SHP77 (cell line): Measurements from ENCODE around the gene RXRA.

ENCODE experiments used
- DNase-seq, 2 experiments: peaks; one replicate each; lab custom pipeline; 2025; lab: John Stamatoyannopoulos, UW

The RXRA gene

GRCh38 chr9:134325813-134326723 is at the start of gene RXRA:
TSS of gene RXRA (plus strand) at chr9:134326455. CDS start at chr9:134326632, 177 bp downstream.
- peak; percentile 17 to 43 for DNase-seq

DNA sequence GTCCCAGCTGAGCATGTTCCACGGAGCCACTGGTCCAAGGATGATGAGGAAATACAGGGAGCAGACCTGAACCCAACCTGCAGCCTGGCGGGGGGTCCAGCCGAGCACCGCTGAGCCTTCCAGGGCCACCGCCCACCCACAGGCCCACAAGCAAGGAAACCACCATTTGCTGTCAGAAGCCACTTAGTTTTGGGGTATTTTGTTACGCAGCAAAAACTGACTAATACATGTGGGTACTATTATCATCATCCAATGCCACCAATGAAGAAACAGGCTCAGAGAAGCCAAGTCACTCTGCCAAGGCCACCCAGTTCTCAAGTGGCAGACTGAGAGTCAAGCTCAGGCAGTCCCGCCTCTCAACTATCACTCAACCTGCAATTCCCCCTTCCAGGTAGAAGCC is 48.0 kb upstream of the RXRA start:
- no peak for DNase-seq

- DNase-seq, result no peak
Measured at GRCh38 chr9:134278974-134279640, 47.1 kb upstream of the RXRA start.

- no peak for DNase-seq
Measured at GRCh38 chr9:134282138-134282650, 44.1 kb upstream of the RXRA start.

- no peak for DNase-seq
Measured at GRCh38 chr9:134283111-134283515, 43.1 kb upstream of the RXRA start.

GRCh38 chr9:134283692-134284265 is 42.5 kb upstream of the RXRA start:
- DNase-seq, result no peak

- DNase-seq, result no peak
Measured at GRCh38 chr9:134284273-134284672, 42.0 kb upstream of the RXRA start.

DNA sequence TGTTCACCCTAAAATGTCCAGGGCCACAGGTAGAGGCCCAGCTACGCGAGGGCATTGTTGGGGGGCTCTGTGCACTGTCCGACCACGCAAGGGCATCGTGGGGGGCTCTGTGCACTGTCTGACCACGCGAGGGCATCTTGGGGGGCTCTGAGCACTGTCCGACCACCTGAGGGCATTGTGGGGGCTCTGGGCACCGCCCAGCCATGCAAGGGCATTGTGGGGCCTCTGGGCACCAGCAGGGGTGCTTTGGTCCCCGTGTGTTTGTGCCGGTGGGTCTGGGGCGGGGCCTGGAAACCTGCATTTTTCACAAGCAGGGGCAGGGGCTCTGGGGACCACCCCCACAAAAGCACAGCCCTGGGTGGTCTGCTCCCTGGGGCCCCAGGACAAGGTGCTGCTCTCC is 41.5 kb upstream of the RXRA start:
- no peak for DNase-seq

DNA sequence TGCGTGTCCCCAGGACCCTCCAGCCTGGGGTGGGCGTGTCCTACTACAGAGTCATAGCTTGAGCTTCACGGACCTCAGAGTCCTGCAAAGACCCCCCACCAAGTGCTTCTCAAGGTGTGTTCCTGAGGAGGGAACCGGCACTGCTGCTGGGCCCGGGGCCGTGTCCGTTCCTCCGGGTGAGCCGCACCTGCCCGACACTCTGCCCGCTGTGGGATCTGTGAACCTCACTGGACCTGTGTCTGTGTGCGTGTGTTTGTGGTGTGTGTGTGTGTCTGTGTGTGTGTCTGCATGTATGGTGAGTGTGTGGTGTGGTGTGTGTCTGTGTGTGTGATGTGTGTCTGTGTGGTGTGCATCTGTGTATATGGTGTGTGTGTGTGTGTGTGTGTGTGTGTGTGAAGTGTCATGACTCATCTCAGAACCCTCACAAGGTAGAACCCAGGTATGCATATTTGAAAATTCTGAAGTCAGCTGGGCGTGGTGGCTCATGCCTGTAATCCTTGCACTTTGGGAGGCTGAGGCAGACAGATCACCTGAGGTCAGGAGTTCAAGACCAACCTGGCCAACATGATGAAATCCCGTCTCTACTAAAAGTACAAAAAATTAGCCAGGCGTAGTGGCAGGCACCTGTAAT is 40.9 kb upstream of the RXRA start:
- DNase-seq, result no peak

DNA sequence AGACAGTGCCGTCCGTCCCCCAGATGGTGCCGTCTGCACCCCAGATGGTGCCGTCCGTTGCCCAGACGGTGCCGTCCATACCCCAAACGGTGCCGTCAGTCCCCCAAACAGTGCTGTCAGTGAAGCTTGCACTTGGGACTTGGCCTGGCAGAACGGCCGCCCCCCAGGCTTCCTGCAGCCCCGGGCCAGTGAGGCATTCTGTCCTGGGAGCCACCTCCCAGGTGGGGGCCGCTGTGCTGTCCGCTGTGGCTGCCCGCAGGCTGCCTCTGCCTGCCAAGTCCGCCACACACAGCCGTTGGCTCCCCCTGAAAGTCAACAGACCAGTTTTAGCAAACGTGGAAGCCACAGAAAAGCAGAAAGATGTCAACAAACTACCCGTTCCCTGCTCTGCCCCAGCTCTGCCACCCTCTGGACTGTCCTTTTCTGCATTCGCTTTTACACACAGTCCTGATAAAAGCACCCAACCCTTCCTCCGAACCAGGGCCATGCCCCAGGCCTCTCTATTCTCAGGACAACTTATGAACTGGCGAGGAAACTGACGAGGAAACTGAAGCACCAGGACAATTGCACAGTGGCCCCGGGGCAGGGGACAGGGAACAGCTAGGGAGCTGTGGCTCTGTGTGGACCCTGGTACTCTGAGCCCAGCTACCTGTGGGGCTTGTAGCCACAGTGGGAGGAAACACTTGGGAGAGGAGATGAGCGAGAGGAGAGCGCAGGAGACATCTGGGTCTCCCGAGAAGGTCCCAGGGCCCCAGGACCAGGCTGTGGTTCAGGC is 39.6 kb upstream of the RXRA start:
- no peak for DNase-seq

DNA sequence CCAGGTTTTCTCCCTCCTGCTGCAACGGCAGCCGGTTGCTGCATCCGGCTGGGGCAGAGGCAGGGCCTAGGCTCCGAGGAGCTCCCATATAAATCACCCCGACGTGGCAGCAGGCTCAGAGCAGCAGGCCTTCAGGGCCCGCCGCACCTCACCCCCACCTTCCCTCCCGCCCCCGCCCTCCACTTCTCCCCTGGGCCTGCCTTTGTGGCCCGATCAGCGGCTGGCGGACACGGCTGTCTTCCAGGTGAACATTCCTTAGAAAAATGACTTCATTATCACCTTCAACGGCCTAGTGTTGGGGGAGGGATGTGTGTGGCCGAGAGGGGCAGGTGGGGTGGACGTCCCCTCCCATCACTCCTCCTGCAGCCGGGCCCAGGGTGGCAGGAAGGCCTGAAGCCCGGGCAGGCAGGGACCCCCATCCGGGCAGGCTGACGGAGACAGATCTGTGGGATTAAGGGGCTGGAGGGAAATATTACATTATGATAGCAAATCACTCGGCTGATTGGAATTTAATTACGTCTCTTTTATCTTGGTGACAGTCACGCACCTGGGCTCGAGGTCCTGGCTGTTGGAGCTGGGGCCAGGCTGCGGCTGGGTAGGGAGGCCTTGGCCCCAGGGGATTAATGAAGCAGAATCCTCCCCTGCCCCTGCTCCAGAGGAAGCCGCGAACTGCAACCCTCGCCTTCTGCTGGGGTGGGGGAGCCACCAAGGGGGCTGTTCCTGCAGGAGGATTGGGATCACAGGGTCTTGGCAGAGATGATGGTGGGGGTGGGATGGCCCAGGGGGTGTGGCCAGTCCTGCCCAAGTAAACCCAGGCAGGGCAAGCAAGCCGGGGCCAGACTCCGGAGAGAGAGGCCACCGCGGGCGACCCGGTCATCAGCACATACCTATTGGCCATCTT is 38.4 kb upstream of the RXRA start:
- DNase-seq, result peak; percentile 3 to 42

DNA sequence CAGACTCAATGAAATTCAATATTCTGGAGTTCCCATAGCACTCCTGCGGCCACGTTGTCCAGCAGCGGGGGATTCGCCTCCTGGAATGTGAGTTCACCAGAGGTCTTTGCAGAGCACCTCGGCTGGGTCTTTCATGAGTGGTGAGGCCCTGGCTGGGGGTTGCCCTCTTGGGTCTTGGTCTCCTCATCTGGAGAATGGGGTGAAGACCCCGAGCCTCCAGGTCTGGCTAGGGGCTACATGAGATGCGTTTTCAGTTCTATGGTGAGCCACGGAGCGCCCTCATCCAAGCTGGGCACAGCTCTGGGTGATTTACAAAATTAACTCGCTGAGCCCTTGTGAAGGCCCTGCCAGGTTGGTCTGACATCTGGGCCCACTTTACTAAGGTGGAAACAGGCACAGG is 37.5 kb upstream of the RXRA start:
- DNase-seq, result no peak

DNA sequence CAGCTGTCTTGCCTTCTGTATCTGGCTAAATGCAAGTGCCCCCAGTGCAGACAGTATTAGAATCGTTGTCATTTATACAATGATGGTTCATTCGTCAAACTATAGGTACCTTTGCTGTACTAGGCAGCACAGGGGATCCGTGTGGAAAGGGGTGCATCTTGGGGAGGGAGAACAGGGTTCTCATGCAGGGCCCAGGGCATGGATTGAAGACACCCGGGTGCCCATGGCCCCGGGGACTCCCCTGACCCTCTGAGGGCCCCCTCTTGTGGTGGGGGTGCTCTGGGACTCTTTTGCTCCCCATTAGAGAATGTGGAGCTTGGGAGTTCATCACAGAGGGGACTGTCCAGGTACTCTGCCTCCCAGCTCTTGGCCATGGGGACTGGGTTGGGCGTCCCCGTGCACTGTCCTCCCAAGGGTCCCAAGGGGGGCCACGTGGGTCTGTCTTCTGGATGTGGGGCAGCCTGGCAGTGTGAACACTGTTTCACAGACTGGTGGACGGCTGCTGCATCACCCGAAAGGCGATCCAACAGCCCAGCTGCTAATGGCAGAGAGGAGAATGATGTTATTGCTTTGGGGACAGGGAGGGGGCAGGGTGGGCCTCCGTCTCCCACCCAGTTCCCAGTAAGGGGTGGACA is 36.9 kb upstream of the RXRA start:
- no peak for DNase-seq

DNA sequence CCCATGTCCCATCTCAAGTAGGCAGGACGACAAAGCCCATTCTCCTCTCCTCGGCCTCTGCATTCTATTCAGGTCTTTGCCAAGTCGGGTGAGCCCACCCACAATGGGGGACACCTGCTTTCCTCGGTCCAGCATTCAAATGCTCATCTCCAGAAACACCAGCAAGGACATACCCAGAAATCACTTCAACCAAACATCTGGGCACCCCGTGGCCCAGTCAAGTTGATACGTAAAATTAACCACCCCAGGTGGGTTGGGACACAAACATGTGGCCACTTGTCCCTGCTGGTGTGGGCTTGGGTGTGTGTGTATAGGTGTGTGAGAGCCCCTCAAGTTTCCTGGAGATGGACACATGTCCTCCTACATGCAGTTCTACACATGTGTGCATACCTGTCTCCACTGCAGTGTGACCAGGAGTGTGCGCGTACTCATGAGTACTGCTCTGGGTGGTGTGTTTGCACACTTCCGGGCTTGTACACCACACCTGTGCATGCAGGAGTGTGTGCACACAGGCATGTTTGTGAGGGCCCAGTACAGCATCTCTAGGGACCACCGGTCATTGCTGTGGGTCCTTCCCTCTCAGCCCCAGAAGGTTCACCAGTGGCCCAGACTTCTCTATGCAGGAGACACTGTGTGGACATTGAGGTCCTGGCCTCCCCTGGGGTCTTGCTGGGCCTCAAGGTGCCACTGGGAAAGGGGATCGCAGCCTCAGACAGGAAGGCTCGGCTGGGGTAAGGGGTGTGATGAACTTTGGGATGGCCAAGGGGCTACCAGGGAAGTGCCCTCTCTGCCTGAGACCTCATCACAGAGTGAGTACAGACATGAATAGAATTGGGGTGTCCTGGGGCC is 35.4 kb upstream of the RXRA start:
- DNase-seq, result no peak

GRCh38 chr9:134291452-134291881 is 34.8 kb upstream of the RXRA start:
- peak; percentile 21 to 47 for DNase-seq

- DNase-seq, result no peak
Measured at GRCh38 chr9:134291961-134292871, 34.0 kb upstream of the RXRA start.

GRCh38 chr9:134293031-134293521 is 33.2 kb upstream of the RXRA start:
- no peak for DNase-seq
